Thyroid gland (tissue), 4 donors: ENCODE results near the gene CTSS.

Experiments used
- POLR2A ChIP-seq, 2 donors: fragments of 450-650 bp; IDR thresholded peaks; one replicate each; pipeline ENCODE4 v1.6.1; 2017; ENCODE audit warnings: antibody characterized with exemption in 2 of 2, mild to moderate bottlenecking in 2 of 2, moderate library complexity in 1 of 2
- TF ChIP-seq, protein P1 (sequence below), 6 experiments: fragments of 200-600 bp in 3 of 6; fragments of 450-650 bp in 3 of 6; sonication (generic) in 3 of 6; IDR thresholded peaks; one replicate each; pipeline ENCODE4 v1.5.1; 2016 to 2019; ENCODE audit warnings: antibody characterized with exemption in 6 of 6, mild to moderate bottlenecking in 2 of 6, inconsistent platforms in 1 of 6, moderate library complexity in 1 of 6

DNA sequence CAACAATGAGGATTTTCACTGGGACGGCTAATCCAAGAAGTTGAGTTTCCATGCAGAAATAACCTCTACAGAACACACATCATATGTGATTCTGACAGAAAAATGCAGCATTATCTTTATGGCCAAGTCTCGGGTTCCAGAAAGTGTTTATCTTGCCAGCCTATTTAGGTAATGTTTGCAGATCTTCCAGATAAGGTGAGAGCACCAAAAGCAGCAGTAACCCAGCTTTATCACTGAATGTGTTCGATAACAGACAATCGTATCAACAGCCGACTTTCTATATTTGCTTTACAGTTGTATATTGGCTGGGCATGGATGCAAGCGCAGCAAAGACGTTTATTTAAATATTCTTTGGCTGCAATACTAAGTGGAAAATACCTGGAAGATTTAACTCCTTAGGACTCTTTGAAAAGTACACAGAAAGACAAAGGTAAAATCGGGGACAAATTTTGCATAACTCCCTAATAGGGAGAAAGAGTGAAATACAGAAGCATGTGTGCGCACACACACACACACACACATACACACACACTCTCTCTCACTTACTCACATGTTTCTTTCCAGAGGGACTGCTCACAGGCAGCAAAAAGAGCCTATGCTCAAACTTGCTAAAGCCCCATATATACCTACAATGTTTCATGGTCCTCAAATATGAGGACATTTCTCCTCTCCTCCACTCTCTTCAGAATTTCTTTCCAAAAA lies 45.5 kb upstream of the CTSS start:
- TF ChIP-seq, protein P1, sequence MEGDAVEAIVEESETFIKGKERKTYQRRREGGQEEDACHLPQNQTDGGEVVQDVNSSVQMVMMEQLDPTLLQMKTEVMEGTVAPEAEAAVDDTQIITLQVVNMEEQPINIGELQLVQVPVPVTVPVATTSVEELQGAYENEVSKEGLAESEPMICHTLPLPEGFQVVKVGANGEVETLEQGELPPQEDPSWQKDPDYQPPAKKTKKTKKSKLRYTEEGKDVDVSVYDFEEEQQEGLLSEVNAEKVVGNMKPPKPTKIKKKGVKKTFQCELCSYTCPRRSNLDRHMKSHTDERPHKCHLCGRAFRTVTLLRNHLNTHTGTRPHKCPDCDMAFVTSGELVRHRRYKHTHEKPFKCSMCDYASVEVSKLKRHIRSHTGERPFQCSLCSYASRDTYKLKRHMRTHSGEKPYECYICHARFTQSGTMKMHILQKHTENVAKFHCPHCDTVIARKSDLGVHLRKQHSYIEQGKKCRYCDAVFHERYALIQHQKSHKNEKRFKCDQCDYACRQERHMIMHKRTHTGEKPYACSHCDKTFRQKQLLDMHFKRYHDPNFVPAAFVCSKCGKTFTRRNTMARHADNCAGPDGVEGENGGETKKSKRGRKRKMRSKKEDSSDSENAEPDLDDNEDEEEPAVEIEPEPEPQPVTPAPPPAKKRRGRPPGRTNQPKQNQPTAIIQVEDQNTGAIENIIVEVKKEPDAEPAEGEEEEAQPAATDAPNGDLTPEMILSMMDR (IDR thresholded peaks at IDR 0.05) = no peak
- no peak for TF ChIP-seq POLR2A (IDR thresholded peaks at IDR 0.05)
